A673 (cell line): ENCODE results near the gene TRAPPC6A.

ENCODE experiments used
- CTCF ChIP-seq: fragments of 300-800, 200-600 bp; sonication (generic); conservative IDR thresholded peaks from 2 replicates; pipeline ENCODE4 v1.5.1; 2017; ENCODE audit warnings: low read depth, mild to moderate bottlenecking, antibody characterized with exemption, low read length, moderate library complexity, mixed read lengths
- EZH2 ChIP-seq: fragments of 200-600 bp; sonication (generic); IDR thresholded peaks from 2 replicates; pipeline ENCODE4 v1.6.1; 2017; ENCODE audit warnings: borderline replicate concordance, low read depth, mild to moderate bottlenecking, mixed read lengths, antibody characterized with exemption, low read length; ENCODE audit not compliant: poor library complexity, severe bottlenecking

DNA sequence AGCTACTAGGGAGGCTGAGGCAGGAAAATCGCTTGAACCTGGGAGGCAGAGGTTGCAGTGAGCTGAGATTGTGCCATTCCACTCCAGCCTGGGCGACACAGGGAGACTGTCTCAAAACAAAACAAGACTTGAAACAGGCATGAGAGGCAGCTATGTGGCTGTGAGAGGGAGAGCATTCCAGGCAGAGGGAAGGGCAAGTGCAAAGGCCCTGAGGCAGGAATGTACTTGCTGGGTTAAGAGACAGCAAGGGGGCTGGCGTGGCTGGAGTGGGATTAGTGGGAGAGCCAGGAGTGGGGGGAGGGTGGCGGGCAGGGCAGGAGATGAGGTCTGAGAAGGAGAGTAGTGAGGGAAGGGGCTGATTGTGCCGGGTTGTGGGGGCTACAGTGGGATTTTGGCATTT is 45.8 kb upstream of the TRAPPC6A start:
- TF ChIP-seq CTCF (no peak), EZH2 (no peak)
